HL-60/S4 treated with phorbol 12-myristate 13-acetate at 8.2 ng/mL for 4 days and 3 days (cell line): ENCODE results near the gene SYNGR4.

Source experiments
- in situ Hi-C: fragments of 300-500 bp; cut with MboI; formaldehyde crosslinking; loops from 2 replicates; pipeline ENCODE4 v1.15.0; 2022; ENCODE audit warnings: low sequenced_read_pairs

Gene SYNGR4

GRCh38 chr19:48341515-48342413 is 22.4 kb upstream of the SYNGR4 start:
- in situ Hi-C loops, result no loop called here

- in situ Hi-C loops, result no loop called here
Observed at GRCh38 chr19:48342414-48342738, 21.8 kb upstream of the SYNGR4 start.

GRCh38 chr19:48342841-48343540 is 21.2 kb upstream of the SYNGR4 start:
- in situ Hi-C loops, result no loop called here

DNA sequence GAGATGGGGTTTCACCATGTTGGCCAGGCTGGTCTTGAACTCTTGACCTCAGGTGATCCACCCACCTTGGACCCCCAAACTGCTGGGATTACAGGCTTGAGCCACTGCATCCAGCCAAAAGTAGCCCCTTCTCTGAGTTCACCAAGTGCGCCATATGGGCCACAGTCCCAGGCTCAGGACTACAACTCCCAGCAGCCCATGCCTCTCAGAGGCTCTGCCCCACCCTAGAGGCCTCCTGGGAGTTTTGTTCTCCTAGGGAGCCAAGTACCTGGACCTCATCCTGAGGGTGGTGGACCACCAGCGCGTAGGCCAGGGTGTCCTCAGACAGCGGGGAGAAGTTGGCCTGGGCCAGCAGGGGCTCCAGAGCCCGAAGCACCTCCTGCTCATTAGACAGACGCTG is 19.3 kb upstream of the SYNGR4 start:
- in situ Hi-C loops, result no loop called here

DNA sequence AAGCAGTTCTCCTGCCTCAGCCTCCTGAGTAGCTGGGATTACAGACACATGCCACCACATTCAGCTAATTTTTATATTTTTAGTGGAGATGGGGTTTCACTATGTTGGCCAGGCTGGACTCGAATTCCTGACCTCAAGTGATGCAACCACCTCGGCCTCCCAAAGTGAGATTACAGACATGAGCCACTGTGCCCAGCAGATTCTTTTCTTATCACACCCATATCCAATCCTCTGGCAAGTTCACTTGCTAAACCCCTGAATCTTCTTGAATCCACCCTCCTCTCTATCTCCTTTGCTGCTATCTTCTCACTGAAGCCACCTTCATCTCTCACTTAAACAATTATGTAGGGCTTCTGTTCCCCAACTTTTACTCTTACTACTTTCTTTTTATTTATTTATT is 18.0 kb upstream of the SYNGR4 start:
- in situ Hi-C loops, result no loop called here

DNA sequence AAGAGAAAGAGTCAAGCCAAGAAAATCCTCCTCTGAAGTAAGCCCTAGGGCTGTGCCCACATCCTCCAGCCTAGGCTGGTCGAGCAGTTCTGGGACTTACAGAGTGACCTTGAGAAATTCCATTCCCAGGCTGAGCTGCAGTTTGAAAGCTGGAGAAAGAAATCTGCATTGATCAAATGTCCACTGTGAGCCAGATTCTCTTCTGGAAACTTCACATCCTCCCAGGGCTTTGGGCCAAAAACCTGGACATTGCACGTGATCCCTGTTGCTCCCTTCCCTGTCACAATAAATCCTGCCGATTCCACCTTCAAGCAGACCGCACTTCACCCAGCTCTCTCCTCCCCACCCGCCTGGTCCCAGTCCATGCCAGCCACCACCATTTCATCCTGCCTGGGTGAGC is 16.1 kb upstream of the SYNGR4 start:
- in situ Hi-C loops, result no loop called here

GRCh38 chr19:48348737-48349136 is 15.4 kb upstream of the SYNGR4 start:
- in situ Hi-C loops, result no loop called here

GRCh38 chr19:48350856-48351255 is 13.3 kb upstream of the SYNGR4 start:
- in situ Hi-C loops, result no loop called here

DNA sequence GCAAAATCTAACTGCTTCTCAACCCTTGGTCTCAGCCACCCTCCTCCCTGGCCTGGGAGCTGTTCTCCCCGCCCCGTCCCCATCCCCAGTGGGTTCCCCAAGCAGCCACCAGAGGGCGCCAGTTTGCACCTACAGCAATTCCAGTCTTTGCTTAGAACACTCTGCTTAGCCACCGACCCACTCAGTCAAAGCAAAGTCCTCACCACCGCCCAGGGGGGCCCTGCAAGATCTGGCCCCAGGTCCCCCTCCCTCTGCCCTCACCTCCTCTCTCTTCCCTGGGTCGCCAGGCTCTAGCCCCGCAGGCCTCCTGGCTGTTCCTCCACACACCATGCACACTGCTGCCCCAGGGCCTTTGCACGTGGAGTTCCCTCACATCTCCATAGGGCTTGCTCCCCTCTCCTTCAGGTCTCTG is 12.8 kb upstream of the SYNGR4 start:
- in situ Hi-C loops, result no loop called here

DNA sequence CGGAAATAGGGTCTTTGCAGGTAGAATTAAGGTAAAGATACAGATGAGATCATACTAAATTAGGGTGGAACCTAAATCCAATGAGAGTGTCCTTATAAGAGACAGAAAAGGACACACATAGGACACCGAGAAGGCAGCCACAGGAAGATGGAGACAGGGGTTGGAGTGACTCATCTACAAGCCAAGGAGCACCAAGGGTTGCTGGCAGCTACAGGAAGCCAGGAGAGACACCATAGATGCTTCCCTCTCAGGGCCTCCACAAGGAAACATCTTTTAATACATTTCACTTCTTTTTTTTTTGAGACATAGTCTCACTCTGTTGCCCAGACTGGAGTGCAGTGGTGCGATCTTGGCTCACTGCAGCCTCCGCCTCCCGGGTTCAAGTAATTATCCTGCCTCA is 10.5 kb upstream of the SYNGR4 start:
- in situ Hi-C loops, result no loop called here

- in situ Hi-C loops, result no loop called here
Observed at GRCh38 chr19:48354332-48354992, 9.7 kb upstream of the SYNGR4 start.

- in situ Hi-C loops, result no loop called here
Observed at GRCh38 chr19:48355365-48355954, 8.7 kb upstream of the SYNGR4 start.

DNA sequence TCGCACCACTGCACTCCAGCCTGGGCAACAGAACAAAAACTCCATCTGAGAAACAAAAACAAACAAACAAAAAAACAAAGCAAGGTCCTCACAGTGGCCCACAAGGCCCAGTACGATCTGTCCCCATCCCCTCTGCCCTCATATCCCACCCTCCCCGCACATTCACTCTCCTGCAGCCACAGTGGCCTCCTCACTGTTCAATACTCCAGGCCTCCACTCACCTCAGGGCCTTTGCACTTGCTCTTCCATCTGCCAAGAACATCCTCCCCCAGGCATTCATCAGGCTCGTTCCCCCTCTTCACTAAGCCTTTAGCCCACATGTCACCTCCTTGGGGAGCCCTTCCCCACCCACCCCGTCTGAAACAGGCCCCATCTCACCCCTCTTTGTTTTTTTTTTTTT is 5.0 kb upstream of the SYNGR4 start:
- in situ Hi-C loops, result no loop called here

DNA sequence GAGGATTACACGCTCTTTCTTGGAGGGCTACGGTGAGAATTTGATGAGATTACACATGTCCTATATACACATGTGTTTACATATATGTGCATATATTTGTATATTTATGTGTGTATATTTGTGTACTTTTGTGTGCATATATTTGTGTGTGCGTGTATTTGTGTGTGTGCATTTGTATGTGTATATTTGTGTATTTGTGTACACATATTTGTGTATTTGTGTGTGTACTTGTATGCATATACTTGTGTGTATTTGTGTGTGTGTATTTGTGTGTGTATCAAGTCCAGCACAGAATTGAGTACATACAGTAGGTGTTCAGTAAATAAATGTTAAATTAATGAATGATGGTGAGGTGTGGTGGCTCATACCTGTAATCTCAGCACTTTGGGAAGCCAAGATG is 2.3 kb upstream of the SYNGR4 start:
- in situ Hi-C loops, result no loop called here

- in situ Hi-C loops, result no loop called here
Observed at GRCh38 chr19:48362716-48363499, 1.3 kb upstream of the SYNGR4 start.

- in situ Hi-C loops, result no loop called here
Observed at GRCh38 chr19:48363500-48363809, 712 bp upstream of the SYNGR4 start.

DNA sequence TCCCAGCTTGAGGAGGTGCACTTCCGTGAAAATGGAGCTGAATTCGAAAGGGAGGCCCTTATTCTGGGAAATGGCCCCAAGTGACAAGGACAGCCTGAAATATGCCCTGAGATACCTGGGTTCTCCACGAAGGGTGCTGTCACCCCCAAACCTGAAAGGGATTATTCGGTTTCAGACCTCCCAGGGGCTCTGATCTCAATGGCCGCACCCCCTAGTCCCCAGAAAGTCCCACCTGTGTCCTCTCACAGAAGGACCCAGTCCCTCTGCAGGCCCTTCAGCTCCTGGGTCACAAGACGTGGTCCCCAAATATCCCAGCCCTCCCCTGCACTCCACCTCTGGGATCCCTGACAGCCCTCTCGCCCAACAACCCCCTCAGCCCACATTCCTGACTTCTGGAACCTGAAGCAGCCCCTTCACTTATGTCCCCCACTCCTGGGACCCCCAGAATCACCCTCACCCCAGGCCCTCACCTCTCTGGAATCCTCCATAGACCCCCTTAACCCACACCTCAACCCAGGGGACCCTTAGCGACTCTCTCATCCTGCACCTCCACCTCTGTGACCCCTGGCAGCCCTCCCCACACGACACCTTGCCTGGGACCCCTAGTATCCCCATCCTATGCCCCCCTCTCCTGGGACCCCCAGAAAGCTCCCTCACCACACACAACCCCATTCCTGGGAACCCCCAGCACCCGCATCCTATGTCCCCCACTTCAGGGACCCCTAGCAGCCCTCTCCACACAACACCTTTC is 606 bp downstream of the SYNGR4 start:
- in situ Hi-C loops, result no loop called here

- in situ Hi-C loops, result no loop called here
Observed at GRCh38 chr19:48365602-48366001, 1.4 kb downstream of the SYNGR4 start.

DNA sequence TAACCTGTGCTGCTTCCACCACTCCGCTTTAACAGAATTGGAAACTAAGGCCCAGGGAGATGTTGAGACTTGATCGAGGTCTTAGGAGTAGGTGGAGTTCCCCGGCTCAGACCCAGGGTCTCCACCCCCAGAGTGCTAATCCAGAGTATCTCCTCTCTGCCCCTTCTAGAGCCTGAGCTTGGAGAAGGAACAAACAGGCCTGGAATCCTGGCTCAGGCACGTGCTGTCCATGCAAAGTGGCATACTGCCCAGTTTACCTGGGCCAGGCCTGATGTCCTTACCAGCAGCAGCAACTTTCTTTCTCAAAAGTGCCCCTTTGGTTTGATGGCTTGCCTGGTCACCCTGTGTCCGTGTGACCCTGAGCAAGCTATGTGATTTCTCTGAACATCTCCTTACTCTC is 3.7 kb downstream of the SYNGR4 start:
- in situ Hi-C loops, result no loop called here

- in situ Hi-C loops, result no loop called here
Observed at GRCh38 chr19:48368936-48369335, 4.8 kb downstream of the SYNGR4 start.
